B cell (primary cell): Measurements from ENCODE around the gene CHN1. TPM values are rescaled to one million over a fixed set of nuclear protein-coding genes. Genes with fewer than 3 reads are reported as not detected.

Source experiments
- ATAC-seq: fragments of 200-7000 bp; cut with Tn5 transposase; one replicate; pipeline ENCODE4 v1.10.0; 2021; ENCODE audit warnings: low read depth, mild to moderate bottlenecking, moderate number of reproducible peaks, moderate library complexity
- CTCF ChIA-PET: fragments of 350-600 bp; sonication (Branson Sonifier 250); formaldehyde crosslinking; loops from one replicate; lab custom pipeline; 2021; ENCODE audit warnings: antibody characterized with exemption, inconsistent platforms; lab: Charles Lee
- POLR2A ChIA-PET: fragments of 350-600 bp; sonication (Branson Sonifier 250); formaldehyde crosslinking; loops from one replicate; lab custom pipeline; 2021; ENCODE audit warnings: antibody characterized with exemption; lab: Charles Lee
- DNase-seq: peaks from one replicate; pipeline ENCODE4 v3.0.0; 2013
- H2AFZ ChIP-seq: 2 replicates; pipeline ENCODE4 v1.6.1; 2012; ENCODE audit warnings: mild to moderate bottlenecking, low read depth, low read length; ENCODE audit not compliant: insufficient read depth, poor library complexity, severe bottlenecking
- H3K27ac ChIP-seq, 2 donors: 1 replicate in 1 of 2; 2 replicates in 1 of 2; pipeline ENCODE4 v1.5.1; 2012 to 2013; ENCODE audit warnings: low read length in 2 of 2, mild to moderate bottlenecking in 2 of 2, moderate library complexity in 1 of 2
- H3K27me3 ChIP-seq, 4 experiments: fragments of 200-600 bp in 1 of 4; sonication (generic) in 1 of 4; replicated peaks in 1 of 4; 1 replicate in 2 of 4; 2 replicates in 2 of 4; pipeline versions ENCODE4 v1.6.1 to v1.7.0; 2013 to 2016; ENCODE audit warnings: low read length in 3 of 4, mild to moderate bottlenecking in 2 of 4, mixed read lengths in 1 of 4, moderate library complexity in 1 of 4; ENCODE audit not compliant: insufficient read depth in 4 of 4, control insufficient read depth in 3 of 4; ENCODE audit errors: control extremely low read depth in 1 of 4
- H3K36me3 ChIP-seq, 2 experiments: replicated peaks in 1 of 2; 1 replicate in 1 of 2; 2 replicates in 1 of 2; pipeline versions ENCODE4 v1.6.1 to v1.7.1; 2013; ENCODE audit warnings: low read length in 1 of 2; ENCODE audit not compliant: insufficient read depth in 2 of 2, control insufficient read depth in 1 of 2; ENCODE audit errors: control extremely low read depth in 1 of 2, extremely low read depth in 1 of 2
- H3K4me1 ChIP-seq, 2 donors: fragments of 200-600 bp in 1 of 2; sonication (generic) in 1 of 2; 1 replicate in 1 of 2; 2 replicates in 1 of 2; pipeline versions ENCODE4 v1.5.1 to v1.6.1; 2013 to 2017; ENCODE audit warnings: low read length in 2 of 2; ENCODE audit not compliant: control insufficient read depth in 2 of 2, insufficient read depth in 2 of 2
- H3K4me2 ChIP-seq: replicated peaks from 2 replicates; pipeline ENCODE3; 2012; ENCODE audit warnings: mild to moderate bottlenecking, low read depth, low read length; ENCODE audit not compliant: poor library complexity, severe bottlenecking
- H3K4me3 ChIP-seq, 5 experiments: fragments of 200-600 bp in 1 of 5; sonication (generic) in 1 of 5; 1 replicate in 3 of 5; 2 replicates in 2 of 5; pipeline versions ENCODE4 v1.5.1 to v1.7.0; 2011 to 2016; ENCODE audit warnings: low read length in 4 of 5, mild to moderate bottlenecking in 4 of 5, low read depth in 2 of 5, control low read depth in 1 of 5, moderate library complexity in 1 of 5; ENCODE audit not compliant: insufficient read depth in 1 of 5; ENCODE audit errors: control extremely low read depth in 1 of 5, extremely low read depth in 1 of 5
- H3K79me2 ChIP-seq: fragments of 200-600 bp; sonication (generic); one replicate; pipeline ENCODE4 v1.6.0; 2016; ENCODE audit warnings: low read length; ENCODE audit not compliant: control insufficient read depth, insufficient read depth
- H3K9ac ChIP-seq: fragments of 200-600 bp; sonication (generic); 2 replicates; pipeline ENCODE4 v1.6.1; 2017; ENCODE audit warnings: mild to moderate bottlenecking, low read length, moderate library complexity
- H3K9me3 ChIP-seq, 3 donors: one replicate each; pipeline versions ENCODE4 v1.6.1 to v1.7.1; 2013; ENCODE audit warnings: low read length in 2 of 3; ENCODE audit not compliant: control insufficient read depth in 2 of 3, insufficient read depth in 1 of 3; ENCODE audit errors: control extremely low read depth in 1 of 3
- H4K20me1 ChIP-seq: 2 replicates; pipeline ENCODE4 v1.6.0; 2012; ENCODE audit warnings: mild to moderate bottlenecking, low read length; ENCODE audit not compliant: insufficient read depth, control insufficient read depth, poor library complexity, severe bottlenecking
- H3K27ac Mint-ChIP-seq: one replicate; pipeline ENCODE4 v1.8.0; 2021; ENCODE audit warnings: mixed read lengths
- H3K27me3 Mint-ChIP-seq: one replicate; pipeline ENCODE4 v1.8.0; 2021; ENCODE audit warnings: mixed read lengths
- H3K4me1 Mint-ChIP-seq: one replicate; pipeline ENCODE4 v1.8.0; 2021; ENCODE audit warnings: mixed read lengths
- H3K4me3 Mint-ChIP-seq: one replicate; pipeline ENCODE4 v1.8.0; 2021; ENCODE audit warnings: mixed read lengths
- H3K9me3 Mint-ChIP-seq: one replicate; pipeline ENCODE4 v1.8.0; 2022; ENCODE audit warnings: mixed read lengths; ENCODE audit not compliant: insufficient read depth
- CTCF ChIP-seq: fragments of 200-600 bp; IDR thresholded peaks from one replicate; pipeline ENCODE4 v1.8.0; 2022; ENCODE audit warnings: antibody characterized with exemption, mild to moderate bottlenecking
- EZH2 ChIP-seq: IDR thresholded peaks from 2 replicates; pipeline ENCODE4 v1.6.1; 2012; ENCODE audit warnings: borderline replicate concordance, low read depth, mild to moderate bottlenecking, moderate library complexity, low read length; ENCODE audit not compliant: insufficient read depth, poor library complexity, severe bottlenecking
- WGBS: methylation state at CpG from one replicate; pipeline ENCODE4 v1.1.5; 2013; ENCODE audit warnings: missing lambda C conversion rate; ENCODE audit not compliant: insufficient coverage; 5-methylcytosine and 5-hydroxymethylcytosine counted together
- intact Hi-C: fragments of 100-400 bp; cut with micrococcal nuclease; formaldehyde crosslinking; loops from one replicate; pipeline ENCODE4 v1.10.0; 2022
- polyA plus RNA-seq: library from polyadenylated mRNA; depleted of rRNA; stranded (reverse); fragments of >200 nt; gene quantifications from 2 replicates; pipeline ENCODE4 v1.2.3, GENCODE V29; 2012
- total RNA-seq, 2 donors: library from RNA; stranded (reverse); fragments of 120-200 nt in 1 of 2; gene quantifications; 1 replicate in 1 of 2; 2 replicates in 1 of 2; pipeline versions ENCODE4 v1.2.3 to v1.2.4, GENCODE V29; 2013 to 2022

Gene CHN1
- total and polyA plus RNA-seq, 2 donors (not counting 1 experiment from before 2014, with no cell fraction given) = 0.79 to 1.4 TPM

- Histone ChIP-seq H3K9me3 (peaks cover 0 to 3% (median 0%) of the 10 kb centered on the region in 3 donors), H3K79me2 (no peaks in the 10 kb centered on the region), H3K4me3 (no peak overlapping the region), H3K4me2 (no peak overlapping the region), H3K9ac (no peak overlapping the region), H4K20me1 (no peaks in the 10 kb centered on the region), H3K27me3 (no peaks in the 10 kb centered on the region), H3K27ac (no peak overlapping the region), H2AFZ (no peak overlapping the region), H3K4me1 (no peaks in the 10 kb centered on the region), H3K36me3 (no peaks in the 10 kb centered on the region)
- no peak overlapping the region for H3K4me3 Mint-ChIP-seq
- no peaks in the 10 kb centered on the region for H3K9me3 Mint-ChIP-seq
- intact Hi-C loops = no loop called here
- DNase-seq = no peak
- H3K4me1 Mint-ChIP-seq = no peaks in the 10 kb centered on the region
- CTCF ChIA-PET = no interaction called here
- ATAC-seq = no peak
- WGBS = no CpG with 5 or more reads among the region's 4 CpGs
- no peak overlapping the region for H3K27ac Mint-ChIP-seq
- peaks cover 8% of the 10 kb centered on the region for H3K27me3 Mint-ChIP-seq
- TF ChIP-seq EZH2 (no peak), CTCF (no peak)
- POLR2A ChIA-PET = no interaction called here
Measured at GRCh38 chr2:174929786-174930185, 75.4 kb downstream of the CHN1 start.

- no peaks in the 10 kb centered on the region for H4K20me1 ChIP-seq
- H3K27me3 ChIP-seq = no peaks in the 10 kb centered on the region
- H3K4me3 ChIP-seq = no peak overlapping the region
- Mint-ChIP-seq H3K4me1 (no peaks in the 10 kb centered on the region), H3K4me3 (no peak overlapping the region), H3K9me3 (no peaks in the 10 kb centered on the region), H3K27me3 (peaks cover 6% of the 10 kb centered on the region), H3K27ac (no peak overlapping the region)
- DNase-seq (no peak), ATAC-seq (no peak)
- H3K36me3 ChIP-seq = no peaks in the 10 kb centered on the region
- no peaks in the 10 kb centered on the region for H3K4me1 ChIP-seq
- peaks cover 0 to 3% (median 0%) of the 10 kb centered on the region in 3 donors for H3K9me3 ChIP-seq
- CTCF ChIA-PET = no interaction called here
- TF ChIP-seq EZH2 (no peak), CTCF (no peak)
- no peak overlapping the region for H3K9ac ChIP-seq
- no peak overlapping the region for H3K27ac ChIP-seq
- H3K4me2 ChIP-seq = no peak overlapping the region
- H3K79me2 ChIP-seq = no peaks in the 10 kb centered on the region
- intact Hi-C loops = no loop called here
- H2AFZ ChIP-seq = no peak overlapping the region
- 100% methylated on average over 1 of the region's 3 CpGs for WGBS
- POLR2A ChIA-PET = no interaction called here
Measured at GRCh38 chr2:174925046-174925784, 80.0 kb downstream of the CHN1 start.
